SU-DHL-6 (cell line): Measurements from ENCODE around the gene FNIP2.

Experiments used
- H2AFZ ChIP-seq: fragments of 200-600 bp; sonication (generic); 2 replicates; pipeline ENCODE4 v1.6.1; 2014; ENCODE audit warnings: low read depth, mild to moderate bottlenecking, moderate library complexity, mixed read lengths, antibody characterized with exemption, low read length; ENCODE audit not compliant: severe bottlenecking
- H3F3A ChIP-seq: fragments of 200-600 bp; shearing (Covaris generic); 2 replicates; pipeline ENCODE4 v1.6.0; 2016; ENCODE audit warnings: antibody characterized with exemption, mild to moderate bottlenecking; ENCODE audit not compliant: insufficient read depth
- H3K27ac ChIP-seq: fragments of 200-600 bp; sonication (generic); 2 replicates; pipeline ENCODE4 v1.5.1; 2016; ENCODE audit warnings: low read depth, mild to moderate bottlenecking, low read length, moderate library complexity, mixed read lengths
- H3K27me3 ChIP-seq: fragments of 200-600 bp; sonication (generic), shearing (Covaris generic); 2 replicates; pipeline ENCODE4 v1.6.0; 2014; ENCODE audit warnings: mild to moderate bottlenecking, low read length
- H3K36me3 ChIP-seq: fragments of 200-600 bp; sonication (generic); 2 replicates; pipeline ENCODE4 v1.6.1; 2014; ENCODE audit warnings: mild to moderate bottlenecking, low read length, mixed read lengths
- H3K4me2 ChIP-seq: fragments of 300-600, 200-600 bp; shearing (Covaris generic), sonication (generic); 2 replicates; pipeline ENCODE4 v1.6.0; 2014; ENCODE audit warnings: low read length, low read depth, mild to moderate bottlenecking; ENCODE audit not compliant: poor library complexity, severe bottlenecking
- H3K4me3 ChIP-seq: fragments of 200-600 bp; sonication (generic); 2 replicates; pipeline ENCODE4 v1.5.1; 2014; ENCODE audit warnings: antibody characterized with exemption, low read length, mild to moderate bottlenecking, mixed read lengths; ENCODE audit not compliant: insufficient read depth, poor library complexity, severe bottlenecking
- H3K79me2 ChIP-seq: fragments of 200-600 bp; sonication (generic); 2 replicates; pipeline ENCODE4 v1.6.1; 2014; ENCODE audit warnings: mild to moderate bottlenecking, low read length, moderate library complexity; ENCODE audit not compliant: insufficient read depth
- H3K9ac ChIP-seq: fragments of 200-600 bp; sonication (generic); 2 replicates; pipeline ENCODE4 v1.7.0; 2014; ENCODE audit warnings: mild to moderate bottlenecking, low read length
- H3K9me2 ChIP-seq: fragments of 200-600 bp; sonication (generic); replicated peaks from 2 replicates; pipeline ENCODE4 v1.6.1; 2014; ENCODE audit warnings: low read length; ENCODE audit not compliant: insufficient read depth
- H3K9me3 ChIP-seq: fragments of 200-600 bp; sonication (generic); 2 replicates; pipeline ENCODE4 v1.6.1; 2014; ENCODE audit warnings: low read length, mixed read lengths; ENCODE audit not compliant: insufficient read depth
- H4K20me1 ChIP-seq: fragments of 200-600 bp; sonication (generic); 2 replicates; pipeline ENCODE4 v1.6.1; 2014; ENCODE audit warnings: low read depth, mild to moderate bottlenecking, antibody characterized with exemption, low read length, moderate library complexity, mixed read lengths
- CTCF ChIP-seq: fragments of 200-600 bp; sonication (generic); IDR thresholded peaks from one replicate; pipeline ENCODE4 v1.5.1; 2017; ENCODE audit warnings: antibody characterized with exemption, mild to moderate bottlenecking, low read length, moderate library complexity; ENCODE audit not compliant: insufficient read depth, poor library complexity, severe bottlenecking
- EZH2phosphoT487 ChIP-seq: fragments of 200-600 bp; sonication (generic), shearing (Covaris generic); conservative IDR thresholded peaks from 2 replicates; pipeline ENCODE4 v1.6.1; 2018; ENCODE audit warnings: mild to moderate bottlenecking, antibody characterized with exemption, low read length, moderate library complexity, mixed read lengths

The FNIP2 gene

GRCh38 chr4:158722917-158723793 is 45.7 kb upstream of the FNIP2 start, which contains the start of gene PPID:
PPID (minus strand) TSS chr4:158723396; CDS start chr4:158723288, 108 bp downstream.
- Histone ChIP-seq H3K27me3 (no peaks in the 10 kb centered on the region), H3K79me2 (peaks cover 24% of the 10 kb centered on the region), H3K36me3 (peaks cover 7% of the 10 kb centered on the region; the same call in 1 of the 2 replicates), H3K27ac (peak within 1 kb of the TSS; percentile 43), H3F3A (no peaks in the 10 kb centered on the region), H4K20me1 (no peaks in the 10 kb centered on the region), H3K4me2 (peak within 1 kb of the TSS; percentile 70), H3K9me2 (no peaks in the 10 kb centered on the region), H3K9me3 (no peaks in the 10 kb centered on the region), H2AFZ (peak within 1 kb of the TSS; percentile 87), H3K9ac (peak within 1 kb of the TSS; percentile 91), H3K4me3 (peak within 1 kb of the TSS; percentile 86)
- TF ChIP-seq CTCF (no peak), EZH2phosphoT487 (no peak)

DNA sequence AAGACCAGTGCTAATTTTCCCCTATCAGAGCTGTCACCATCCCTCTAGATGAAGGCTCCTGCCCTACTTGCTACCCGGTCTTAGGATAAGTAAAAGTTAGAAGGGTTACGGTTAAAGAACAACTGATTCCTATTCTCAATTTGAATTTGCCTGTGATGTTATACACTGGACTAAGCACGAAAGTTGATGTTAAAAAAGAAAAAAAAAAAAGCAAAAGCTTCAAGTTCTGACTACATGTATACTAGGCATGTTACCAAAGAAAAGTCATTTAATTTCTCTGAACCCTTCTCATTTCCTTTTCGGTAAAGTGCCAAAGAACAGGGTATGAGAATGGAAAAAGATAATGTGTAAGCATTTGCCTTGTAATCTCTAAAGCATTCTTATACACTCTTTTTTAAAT is 44.2 kb upstream of the FNIP2 start:
- Histone ChIP-seq H3K36me3 (no peaks in the 10 kb centered on the region), H2AFZ (no peak overlapping the region), H3K27me3 (no peaks in the 10 kb centered on the region), H3F3A (no peaks in the 10 kb centered on the region), H3K9ac (no peak overlapping the region), H3K4me3 (no peak overlapping the region), H3K9me3 (no peaks in the 10 kb centered on the region), H3K4me2 (no peak overlapping the region), H3K27ac (no peak overlapping the region), H3K79me2 (peaks cover 24% of the 10 kb centered on the region), H4K20me1 (no peaks in the 10 kb centered on the region), H3K9me2 (no peaks in the 10 kb centered on the region)
- TF ChIP-seq EZH2phosphoT487 = no peak
- no peak for TF ChIP-seq CTCF

- Histone ChIP-seq H3K36me3 (no peaks in the 10 kb centered on the region), H3F3A (no peaks in the 10 kb centered on the region), H4K20me1 (no peaks in the 10 kb centered on the region), H3K9ac (no peak overlapping the region), H3K9me3 (no peaks in the 10 kb centered on the region), H3K4me2 (no peak overlapping the region), H3K79me2 (peaks cover 16% of the 10 kb centered on the region), H3K27ac (no peak overlapping the region), H3K27me3 (no peaks in the 10 kb centered on the region), H3K9me2 (no peaks in the 10 kb centered on the region), H2AFZ (no peak overlapping the region), H3K4me3 (no peak overlapping the region)
- TF ChIP-seq EZH2phosphoT487 = no peak
These were observed 42.2 kb upstream of the FNIP2 start for GRCh38 chr4:158726633-158727032.

- Histone ChIP-seq H2AFZ (no peak overlapping the region), H4K20me1 (no peaks in the 10 kb centered on the region), H3K9ac (no peak overlapping the region), H3K9me3 (no peaks in the 10 kb centered on the region), H3K4me3 (no peak overlapping the region), H3K27me3 (no peaks in the 10 kb centered on the region), H3K79me2 (no peaks in the 10 kb centered on the region), H3K27ac (no peak overlapping the region), H3K9me2 (no peaks in the 10 kb centered on the region), H3K4me2 (no peak overlapping the region), H3F3A (no peaks in the 10 kb centered on the region), H3K36me3 (no peaks in the 10 kb centered on the region)
- TF ChIP-seq CTCF = no peak
These were observed 40.6 kb upstream of the FNIP2 start for GRCh38 chr4:158728236-158728635.
